ENCODE measurements around the gene NFKB1.

NFKB1 gene

GRCh38 chr4:102665527-102665926 is 164.4 kb downstream of the NFKB1 start:
- in situ Hi-C loops (cut with MboI; ENCODE audit: low sequenced_read_pairs), result no loop called here
